Stimulated activated CD4-positive, alpha-beta T cell treated with anti-CD3 and anti-CD28 coated beads, Interleukin-1b, Interleukin-23, amount 100 ng/mL, for 1 hour (primary cell): ENCODE results near the gene DAP3.
"Not testable (repeated sequence)": the region's sequence is repeated elsewhere in the genome, so short reads cannot be mapped to it uniquely, and the experiment has no call there.

Experiments used
- DNase-seq, 2 donors: peaks; one replicate each; pipeline ENCODE4 v3.0.0-alpha.2; 2020; ENCODE audit warnings: low read depth in 2 of 2

DAP3 gene

DNA sequence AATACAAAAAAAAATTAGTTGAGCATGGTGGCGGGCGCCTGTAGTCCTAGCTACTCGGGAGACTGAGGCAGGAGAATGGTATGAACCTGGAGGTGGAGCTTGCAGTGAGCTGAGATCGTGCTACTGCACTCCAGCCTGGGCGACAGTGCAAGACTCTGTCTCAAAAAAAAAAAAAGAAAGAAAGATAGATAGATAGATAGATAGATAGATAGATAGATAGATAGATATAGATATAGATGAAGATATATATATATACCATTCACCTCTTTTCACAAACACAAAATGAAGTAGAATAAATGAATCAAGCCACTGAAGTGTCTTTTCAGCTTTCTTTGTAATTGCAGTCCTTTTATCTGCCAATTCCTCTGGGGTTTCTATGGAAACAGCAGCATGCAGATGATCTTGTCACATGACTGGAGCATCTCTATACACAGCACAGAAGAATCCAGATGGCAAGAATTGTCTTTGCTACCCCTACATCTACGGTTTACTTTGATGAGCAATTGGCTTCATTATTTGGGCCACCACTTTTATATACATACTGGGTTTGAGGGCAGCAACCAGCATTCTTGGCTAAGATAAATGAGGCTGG, 29.7 kb downstream of the DAP3 start:
- not testable (repeated sequence) for DNase-seq

DNA sequence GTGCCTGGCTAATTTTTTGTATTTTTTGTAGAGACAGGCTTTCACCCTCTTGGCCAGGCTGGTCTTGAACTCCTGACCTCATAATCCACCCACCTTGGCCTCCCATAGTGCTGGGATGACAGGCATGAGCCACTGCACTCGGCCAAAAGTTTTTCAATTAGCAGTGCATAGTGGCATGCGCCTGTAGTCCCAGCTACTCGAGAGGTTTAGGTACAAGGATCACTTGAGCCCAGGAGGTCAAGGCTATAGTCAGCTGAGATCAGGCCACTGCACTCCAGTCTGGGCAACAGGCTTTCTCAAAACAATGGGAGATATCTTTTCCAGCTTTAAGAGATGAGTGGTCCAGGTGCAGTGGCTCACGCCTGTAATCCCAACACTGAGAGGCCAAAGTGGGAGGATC, 30.8 kb downstream of the DAP3 start:
- DNase-seq = no peak

DNA sequence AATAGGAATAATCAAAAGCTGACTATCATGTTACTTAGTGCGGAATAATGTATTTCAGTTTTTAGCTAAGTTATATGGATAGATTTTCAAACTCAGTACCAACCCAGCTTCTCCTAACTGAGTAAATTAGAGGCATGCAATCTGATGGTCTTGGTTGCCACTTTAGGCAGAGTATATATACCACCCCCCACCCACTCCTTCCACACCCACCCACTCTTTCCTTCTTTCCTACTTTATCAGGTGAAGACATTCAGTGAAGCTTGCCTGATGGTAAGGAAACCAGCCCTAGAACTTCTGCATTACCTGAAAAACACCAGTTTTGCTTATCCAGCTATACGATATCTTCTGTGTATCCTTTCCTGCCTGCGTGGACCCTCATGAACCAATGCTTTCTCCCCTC, 36.3 kb downstream of the DAP3 start:
- DNase-seq = no peak

DNA sequence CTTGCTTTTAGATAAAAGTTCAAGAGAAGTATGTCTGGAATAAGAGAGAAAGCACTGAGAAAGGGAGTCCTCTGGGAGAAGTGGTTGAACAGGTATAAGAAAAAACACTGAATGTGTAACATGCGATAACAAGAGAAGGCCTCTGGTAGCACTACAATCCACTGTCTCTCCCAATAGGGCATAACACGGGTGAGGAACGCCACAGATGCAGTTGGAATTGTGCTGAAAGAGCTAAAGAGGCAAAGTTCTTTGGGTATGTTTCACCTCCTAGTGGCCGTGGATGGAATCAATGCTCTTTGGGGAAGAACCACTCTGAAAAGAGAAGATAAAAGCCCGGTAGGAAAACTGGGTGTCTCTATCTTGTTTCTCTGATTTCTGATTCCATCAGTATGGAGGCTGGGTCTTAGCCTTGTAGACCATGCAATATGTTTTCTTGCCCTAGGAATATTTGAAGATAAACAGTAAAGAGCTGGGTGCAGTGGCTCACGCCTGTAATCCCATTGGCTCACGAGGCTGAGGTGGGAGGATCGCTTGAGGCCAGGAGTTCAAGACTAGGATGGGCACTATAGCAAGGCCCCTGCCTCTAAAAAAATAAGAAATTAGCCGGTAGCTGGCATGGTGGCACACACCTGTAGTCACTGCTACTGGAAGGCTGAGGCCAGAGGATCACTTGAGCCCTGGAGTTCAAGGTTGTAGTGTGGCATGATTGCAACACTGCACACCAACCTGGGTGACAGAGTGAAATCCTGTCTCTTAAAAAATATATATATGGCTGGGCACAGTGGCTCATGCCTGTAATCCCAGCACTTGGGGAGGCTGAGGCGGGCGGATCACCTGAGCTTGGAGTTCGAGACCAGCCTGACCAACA, 40.4 kb downstream of the DAP3 start:
- no peak for DNase-seq

DNA sequence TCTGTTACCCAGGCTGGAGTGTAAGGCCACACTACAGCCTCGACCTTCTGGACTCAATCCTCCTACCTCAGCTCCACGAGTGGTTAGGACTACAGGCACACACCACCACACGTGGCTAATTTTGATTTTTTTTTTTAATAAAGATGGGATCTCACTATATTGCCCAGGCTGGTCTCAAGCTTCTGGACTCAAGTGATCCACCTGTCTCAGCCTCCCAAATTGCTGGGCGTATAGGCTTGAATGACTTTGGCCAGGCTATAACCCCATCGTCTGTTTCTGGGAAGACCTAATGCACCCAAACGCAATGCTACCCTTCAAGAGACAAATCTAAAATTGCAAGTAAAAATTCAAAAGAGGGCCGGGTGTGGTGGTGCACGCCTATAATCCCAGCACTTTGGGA, 52.1 kb downstream of the DAP3 start:
- no peak for DNase-seq

DNA sequence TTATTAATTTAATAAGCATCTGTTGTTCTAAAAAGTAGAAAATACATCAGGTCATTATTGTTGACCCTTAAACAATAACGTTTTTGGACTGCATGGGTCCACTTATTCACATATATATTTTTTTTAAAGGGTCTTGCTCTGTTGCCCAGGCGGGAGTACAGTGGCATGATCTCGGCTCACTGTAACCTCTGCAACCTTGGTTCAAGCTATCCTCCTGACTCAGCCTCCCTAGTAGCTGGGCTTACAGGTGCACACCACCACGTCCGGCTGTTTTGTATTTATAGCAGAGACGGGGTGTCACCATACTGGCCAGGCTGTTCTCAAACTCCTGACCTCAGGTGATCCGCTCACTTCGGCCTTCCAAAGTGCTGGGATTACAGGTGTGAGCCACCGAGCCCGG, 53.0 kb downstream of the DAP3 start:
- no peak for DNase-seq

DNA sequence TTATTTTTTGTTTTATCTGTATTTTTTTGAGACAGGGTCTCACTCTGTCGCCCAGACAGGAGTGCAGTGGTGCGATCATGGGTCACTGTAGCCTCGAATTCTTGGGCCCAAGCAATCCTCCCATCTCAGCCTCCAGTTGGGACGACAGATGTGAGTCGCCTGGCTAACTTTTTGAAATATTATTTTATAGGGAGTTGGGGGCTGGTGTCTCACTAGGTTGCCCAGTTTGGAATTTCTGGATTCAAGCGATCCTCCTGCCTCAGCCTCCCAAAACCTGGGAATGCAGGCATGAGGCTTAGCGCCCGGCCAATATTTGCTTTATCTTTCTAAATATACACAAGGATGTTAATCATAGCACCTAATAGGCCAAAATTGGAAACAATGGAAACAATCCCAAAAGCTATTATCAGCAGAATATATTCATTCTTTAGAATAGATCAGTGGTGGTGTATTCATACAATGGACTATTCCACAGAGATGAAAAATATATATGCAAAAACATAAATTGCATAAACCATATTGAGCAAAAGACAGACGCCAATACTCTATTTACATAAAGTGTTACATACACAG, 55.9 kb downstream of the DAP3 start:
- DNase-seq = no peak

DNA sequence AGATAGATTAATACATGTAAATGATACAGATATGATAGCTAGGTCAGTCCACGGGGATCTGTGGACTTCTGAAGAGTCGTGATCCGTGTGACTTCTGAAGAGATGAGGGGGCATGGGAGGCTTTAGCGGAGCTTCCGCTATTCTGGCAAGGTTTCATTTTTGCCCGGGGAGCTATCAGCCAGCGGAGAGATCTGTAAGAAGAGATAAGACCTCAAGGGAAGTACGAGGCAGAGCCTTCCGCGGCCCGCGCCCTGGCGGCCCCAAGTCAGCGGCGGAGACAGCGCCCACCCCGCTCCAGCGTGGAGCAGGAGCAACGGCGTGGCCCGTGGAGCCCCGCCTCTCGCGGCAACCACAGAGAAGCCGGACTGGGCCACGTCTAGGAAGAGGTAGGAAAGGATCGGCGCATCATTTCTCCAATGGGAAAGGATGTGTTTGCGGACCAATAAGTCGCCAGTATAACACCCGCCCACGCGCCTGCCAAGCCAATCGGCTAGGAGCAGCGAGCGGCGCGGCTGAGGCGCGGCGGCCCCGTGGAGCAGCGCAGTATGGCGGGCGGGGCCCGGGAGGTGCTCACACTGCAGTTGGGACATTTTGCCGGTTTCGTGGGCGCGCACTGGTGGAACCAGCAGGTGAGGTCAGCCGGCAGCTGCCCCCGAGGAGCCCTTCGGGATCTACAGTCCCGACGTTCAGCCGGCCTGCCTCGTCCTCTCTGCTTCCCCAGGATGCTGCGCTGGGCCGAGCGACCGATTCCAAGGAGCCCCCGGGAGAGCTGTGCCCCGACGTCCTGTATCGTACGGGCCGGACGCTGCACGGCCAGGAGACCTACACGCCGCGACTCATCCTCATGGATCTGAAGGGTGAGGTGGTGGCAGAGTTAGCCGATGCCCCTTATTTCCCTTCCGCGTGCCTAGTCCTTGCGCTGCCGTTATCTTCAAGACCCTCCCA, 56.7 kb downstream of the DAP3 start:
- DNase-seq = peak; percentile 77 to 89

DNA sequence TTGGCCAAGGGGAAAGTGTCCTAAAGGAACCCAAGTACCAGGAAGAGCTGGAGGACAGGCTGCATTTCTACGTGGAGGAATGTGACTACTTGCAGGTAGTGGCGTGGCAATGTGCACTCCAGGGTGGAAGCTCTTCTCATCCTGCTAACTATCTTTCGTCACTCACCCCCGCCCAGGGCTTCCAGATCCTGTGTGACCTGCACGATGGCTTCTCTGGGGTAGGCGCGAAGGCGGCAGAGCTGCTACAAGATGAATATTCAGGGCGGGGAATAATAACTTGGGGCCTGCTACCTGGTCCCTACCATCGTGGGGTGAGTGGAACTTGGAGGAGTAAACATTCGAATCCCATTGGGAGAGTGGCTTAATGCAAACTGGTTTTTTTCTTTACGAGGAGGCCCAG, 58.7 kb downstream of the DAP3 start:
- DNase-seq = not testable (repeated sequence)

DNA sequence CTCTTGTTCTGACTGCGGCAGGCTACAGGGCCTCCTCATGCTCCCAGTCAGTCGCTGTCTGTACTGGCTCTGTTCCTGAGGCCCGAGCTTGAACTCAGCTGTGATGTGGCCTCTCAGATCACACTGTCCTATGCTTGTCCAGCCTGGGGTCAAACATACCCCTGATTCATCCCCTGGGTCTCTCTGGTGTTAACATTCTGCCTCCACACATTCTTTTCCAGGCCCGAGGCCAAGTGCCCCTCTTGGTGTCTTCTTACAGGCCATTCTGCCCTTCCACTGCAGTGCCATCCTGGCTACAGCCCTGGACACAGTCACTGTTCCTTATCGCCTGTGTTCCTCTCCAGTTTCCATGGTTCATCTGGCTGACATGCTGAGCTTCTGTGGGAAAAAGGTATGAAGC, 59.2 kb downstream of the DAP3 start:
- DNase-seq = not testable (repeated sequence)

DNA sequence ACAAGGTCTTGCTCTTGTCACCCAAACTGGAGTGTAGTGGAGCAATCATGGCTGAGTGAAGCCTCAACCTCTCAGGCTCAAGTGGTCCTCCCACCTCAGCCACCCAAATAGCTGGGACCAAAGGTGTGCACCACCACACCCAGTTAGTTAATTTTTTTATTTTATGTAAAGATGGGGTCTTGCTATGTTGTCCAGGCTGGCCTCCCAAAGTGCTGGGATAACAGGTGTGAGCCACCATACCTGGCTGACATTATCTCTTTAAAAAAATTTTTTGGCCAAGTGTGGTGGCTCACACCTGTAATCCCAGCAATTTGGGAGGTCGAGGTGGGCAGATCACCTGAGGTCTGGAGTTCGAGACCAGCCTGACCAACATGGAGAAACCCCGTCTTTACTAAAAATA, 70.1 kb downstream of the DAP3 start:
- not testable (repeated sequence) for DNase-seq

DNA sequence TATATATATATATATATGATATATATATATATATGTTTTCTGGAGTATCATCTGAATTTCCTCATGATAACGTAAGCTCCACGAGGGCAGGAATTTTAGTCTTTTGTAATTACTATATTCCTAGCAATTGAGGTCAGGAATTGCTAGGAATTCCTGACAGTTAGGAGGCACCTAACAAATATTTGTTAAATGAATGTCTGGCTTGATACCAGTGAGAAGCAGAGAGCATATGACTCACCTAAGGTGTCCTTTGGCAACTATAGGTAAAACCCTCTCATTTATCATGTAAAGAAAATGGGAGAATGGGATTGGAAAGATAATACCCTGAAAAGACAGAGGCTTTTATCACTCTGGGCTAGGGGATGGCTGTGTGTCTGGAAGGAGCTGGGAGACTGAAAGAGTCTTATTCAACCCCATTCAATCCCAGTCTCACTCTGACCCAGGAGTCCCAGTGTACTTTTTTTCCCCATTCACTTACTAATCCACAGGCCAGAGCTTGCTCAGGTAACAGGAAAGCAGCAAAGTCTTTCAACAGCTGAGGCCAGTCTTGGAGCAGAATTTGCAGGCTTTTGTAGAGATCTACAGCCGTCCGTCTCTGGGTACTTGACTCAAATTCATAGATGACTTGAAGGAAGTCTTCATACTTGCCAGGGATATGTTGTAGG, 71.2 kb downstream of the DAP3 start:
- DNase-seq = no peak

DNA sequence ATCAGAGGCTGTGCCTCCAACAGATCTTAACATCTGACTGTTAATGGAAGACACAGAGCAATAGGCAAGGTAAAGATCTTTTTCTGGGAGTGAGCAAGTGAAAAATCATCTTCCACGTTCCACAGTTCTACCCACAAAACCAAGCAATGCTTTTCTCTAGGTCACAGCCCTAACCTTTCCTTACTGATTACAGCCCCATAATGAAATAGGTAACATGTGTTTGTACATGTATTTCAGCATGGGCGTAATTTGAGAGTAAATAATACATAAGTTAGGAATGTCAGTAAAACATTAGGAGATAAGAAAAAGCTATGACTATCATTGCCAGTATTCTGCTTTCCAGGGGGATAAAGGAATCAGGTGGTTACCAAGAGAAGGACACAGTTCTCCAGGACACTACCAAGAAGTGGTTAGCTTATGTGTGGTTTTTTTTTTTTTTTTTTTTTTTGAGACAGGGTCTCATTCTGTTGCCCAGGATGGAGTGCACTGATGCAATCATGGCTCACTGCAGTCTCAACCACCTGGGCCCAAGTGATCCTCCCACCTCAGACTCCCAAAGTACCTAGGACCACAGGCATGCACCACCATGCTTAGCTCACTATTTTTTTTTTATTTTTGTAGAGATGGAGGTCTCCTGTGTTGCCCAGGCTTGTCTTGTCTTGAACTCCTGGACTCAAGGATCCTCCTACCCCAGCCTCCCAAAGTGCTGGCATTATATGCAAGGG, 72.0 kb downstream of the DAP3 start:
- DNase-seq = no peak

DNA sequence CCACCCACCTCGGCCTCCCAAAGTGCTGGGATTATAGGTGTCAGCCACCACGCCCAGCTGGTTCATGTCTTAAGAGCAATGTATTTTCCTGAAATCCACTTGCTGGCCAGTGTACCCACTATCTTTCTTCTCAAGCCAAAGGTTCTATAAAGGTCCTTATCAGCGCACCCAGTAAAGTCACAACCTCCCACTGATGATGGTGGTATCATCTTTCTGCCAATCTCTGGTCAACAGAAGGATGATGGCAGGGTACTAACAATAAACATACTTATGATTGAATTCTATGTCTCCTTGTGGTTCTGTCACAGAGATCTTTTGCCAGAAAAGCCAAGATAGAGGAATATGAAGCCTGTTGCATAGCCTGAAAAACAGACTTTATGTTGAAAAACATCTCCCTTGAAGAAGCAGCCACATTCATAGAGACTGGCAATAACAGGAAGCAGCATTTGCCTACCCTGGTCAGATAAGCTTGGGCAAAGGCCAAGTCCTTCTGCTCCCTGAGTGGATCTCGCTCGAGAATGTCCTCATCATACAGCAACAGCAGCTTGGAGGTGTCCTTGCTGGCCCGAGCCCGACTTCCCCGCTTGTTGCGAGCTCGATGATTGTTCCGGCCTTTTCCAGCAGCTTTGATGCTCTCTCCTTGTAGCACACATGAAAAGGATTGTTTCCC, 73.0 kb downstream of the DAP3 start:
- no peak for DNase-seq

DNA sequence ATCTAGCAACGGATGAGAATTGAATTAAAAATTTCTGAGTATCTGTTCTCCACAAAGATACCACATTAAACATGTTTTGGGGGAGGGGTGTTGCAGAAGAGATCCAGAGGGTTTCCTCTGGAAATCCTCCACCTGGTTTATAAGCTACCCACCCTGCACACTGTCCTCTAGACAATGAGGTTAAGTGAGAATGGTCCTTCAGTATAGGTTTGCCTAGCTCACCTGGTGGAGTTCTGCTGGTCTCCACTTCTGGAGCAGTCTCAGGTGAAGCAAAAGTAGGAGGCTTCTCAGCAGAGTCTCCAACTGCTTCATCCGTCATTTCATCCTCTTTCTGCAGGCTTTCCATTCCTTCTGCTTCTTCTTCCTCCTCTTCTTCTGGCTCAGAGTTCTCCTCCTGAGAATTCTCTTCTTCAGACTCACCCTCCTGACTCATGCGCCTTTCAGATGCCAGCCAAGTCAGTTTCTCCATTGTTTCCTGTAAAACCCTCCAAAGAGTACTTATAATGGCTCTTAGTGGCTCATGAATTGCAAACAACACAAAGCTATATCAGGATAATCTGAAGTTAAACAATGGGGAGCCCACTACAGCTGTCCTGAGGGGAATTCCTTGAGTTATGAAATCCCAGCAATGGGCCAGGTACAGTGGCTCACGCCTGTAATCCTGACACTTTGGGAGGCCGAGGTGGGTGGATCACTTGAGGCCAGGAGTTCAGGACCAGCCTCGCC, 74.4 kb downstream of the DAP3 start:
- not testable (repeated sequence) for DNase-seq

DNA sequence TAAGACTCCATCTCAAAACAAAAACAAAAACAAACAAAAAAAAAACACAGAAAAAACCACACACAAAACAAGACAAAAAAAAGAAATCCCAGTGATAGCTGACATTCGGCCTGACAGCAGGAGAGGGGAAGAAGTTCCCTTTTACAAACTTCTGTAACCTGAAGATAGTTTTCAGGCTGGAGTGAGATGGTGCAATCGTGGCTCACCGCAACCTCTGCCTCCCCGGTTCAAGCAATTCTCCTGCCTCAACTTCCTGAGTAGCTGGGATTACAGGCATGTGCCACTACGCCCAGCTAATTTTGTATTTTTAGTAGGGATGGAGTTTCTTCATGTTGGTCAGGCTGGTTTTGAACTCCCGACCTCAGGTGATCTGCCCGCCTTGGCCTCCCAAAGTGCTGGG, 75.1 kb downstream of the DAP3 start:
- not testable (repeated sequence) for DNase-seq

DNA sequence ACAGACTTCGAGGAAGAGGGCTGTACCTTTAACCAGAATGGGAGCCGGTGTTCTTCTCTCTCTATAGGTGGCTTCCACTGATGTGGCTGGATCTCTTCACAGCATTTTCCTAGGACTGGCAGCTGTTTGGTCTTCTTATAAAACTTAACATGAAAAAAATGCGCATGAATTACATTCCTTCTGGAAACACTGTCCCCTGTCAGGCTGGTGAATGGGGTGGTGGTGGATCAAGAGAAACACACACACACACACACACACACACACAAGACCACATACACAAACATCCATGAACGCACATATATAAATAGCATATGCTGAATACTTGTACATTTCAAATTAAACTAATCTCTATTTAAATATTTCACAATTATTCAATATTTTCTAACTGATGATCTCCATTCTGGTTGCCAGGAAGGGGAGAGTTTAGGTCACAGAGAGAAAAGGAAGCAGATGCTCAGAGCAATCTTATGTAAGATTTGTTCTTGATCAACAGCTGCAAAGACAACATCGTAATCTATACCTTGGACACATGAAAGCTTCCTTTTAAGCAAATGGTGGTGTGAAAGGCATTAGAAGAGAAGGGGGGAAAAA, 78.6 kb downstream of the DAP3 start:
- DNase-seq = not testable (repeated sequence)

DNA sequence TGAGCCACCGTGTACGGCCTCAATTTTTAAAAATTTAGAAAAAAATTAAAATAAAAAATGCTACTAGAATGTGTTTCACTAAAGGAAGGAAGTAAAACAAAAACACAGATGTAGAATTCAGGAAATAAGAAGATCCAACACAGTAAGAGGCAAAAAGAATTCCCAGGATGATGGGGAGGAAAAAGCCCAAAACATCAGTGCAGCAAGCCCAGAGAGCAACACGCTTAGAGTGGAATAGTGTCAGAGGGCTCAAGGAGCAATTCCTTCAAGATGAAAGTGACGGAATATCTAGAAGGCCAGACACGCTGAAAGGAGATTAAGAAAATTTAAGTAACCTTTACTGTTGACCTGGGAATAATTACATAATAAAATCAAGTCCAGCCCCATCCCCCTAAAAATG, 80.4 kb downstream of the DAP3 start:
- no peak for DNase-seq

DNA sequence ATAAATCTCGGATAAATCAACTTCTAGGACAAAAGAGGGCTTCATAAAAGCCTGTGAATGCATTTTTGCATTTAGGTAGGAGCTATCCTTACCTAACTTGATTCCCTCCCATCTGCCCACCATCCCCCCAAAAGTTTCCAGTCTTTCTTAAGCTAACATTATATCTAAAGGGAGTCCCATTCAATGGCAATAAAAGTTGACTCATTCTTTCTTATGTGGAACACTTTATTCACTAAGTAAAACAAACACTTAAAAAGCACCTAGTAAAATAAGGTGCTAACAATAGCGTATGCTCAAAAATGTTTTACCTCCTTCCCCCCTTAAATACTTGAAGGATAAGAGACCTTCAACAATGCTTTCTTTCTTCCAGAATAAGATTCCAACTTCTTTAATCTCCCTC, 84.3 kb downstream of the DAP3 start:
- no peak for DNase-seq
